C4-2B (cell line): ENCODE results near the gene GCSAM.

Experiments
- ZFX ChIP-seq: fragments of 450-650 bp; IDR thresholded peaks from 2 replicates; pipeline ENCODE4 v1.6.1; 2017
- TF ChIP-seq, protein P1 (sequence below): fragments of 450-650 bp; conservative IDR thresholded peaks from 2 replicates; pipeline ENCODE4 v1.5.1; 2017; ENCODE audit warnings: mild to moderate bottlenecking

DNA sequence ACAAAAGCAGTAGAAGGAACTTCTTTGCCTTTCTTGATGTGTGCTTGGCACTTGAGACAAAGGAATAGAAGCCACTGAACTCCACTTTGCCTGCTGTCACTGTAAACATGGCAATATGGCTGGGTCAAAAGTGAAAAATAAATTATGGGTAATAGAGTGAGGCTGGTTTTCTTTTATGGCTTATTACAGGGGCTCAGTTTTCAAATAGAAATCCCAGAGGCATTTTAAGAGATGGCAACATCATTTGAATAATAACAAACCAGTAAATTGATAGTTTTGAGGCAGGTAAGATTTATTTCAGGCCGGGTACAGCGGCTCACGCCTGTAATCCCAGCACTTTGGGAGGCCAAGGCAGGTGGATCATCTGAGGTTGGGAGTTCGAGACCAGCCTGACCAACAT, 44.1 kb downstream of the GCSAM start:
- TF ChIP-seq, protein P1, sequence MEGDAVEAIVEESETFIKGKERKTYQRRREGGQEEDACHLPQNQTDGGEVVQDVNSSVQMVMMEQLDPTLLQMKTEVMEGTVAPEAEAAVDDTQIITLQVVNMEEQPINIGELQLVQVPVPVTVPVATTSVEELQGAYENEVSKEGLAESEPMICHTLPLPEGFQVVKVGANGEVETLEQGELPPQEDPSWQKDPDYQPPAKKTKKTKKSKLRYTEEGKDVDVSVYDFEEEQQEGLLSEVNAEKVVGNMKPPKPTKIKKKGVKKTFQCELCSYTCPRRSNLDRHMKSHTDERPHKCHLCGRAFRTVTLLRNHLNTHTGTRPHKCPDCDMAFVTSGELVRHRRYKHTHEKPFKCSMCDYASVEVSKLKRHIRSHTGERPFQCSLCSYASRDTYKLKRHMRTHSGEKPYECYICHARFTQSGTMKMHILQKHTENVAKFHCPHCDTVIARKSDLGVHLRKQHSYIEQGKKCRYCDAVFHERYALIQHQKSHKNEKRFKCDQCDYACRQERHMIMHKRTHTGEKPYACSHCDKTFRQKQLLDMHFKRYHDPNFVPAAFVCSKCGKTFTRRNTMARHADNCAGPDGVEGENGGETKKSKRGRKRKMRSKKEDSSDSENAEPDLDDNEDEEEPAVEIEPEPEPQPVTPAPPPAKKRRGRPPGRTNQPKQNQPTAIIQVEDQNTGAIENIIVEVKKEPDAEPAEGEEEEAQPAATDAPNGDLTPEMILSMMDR: no peak
- TF ChIP-seq ZFX: no peak
